Astrocyte (in vitro differentiated cells and primary cell): ENCODE data around the gene CDH11.

Source experiments
- CTCF ChIP-seq: IDR thresholded peaks from 2 replicates; pipeline ENCODE4 v1.5.1; 2011; ENCODE audit warnings: low read depth, mild to moderate bottlenecking, inconsistent platforms, low read length, moderate library complexity; ENCODE audit not compliant: insufficient read depth
- EZH2 ChIP-seq: IDR thresholded peaks from 2 replicates; pipeline ENCODE4 v1.6.1; 2012; ENCODE audit warnings: mild to moderate bottlenecking, low read length, inconsistent platforms; ENCODE audit not compliant: insufficient read depth

GRCh38 chr16:65123396-65124211 is 1.7 kb upstream of the CDH11 start:
- no peak for TF ChIP-seq CTCF
- no peak for TF ChIP-seq EZH2
